OCI-LY7 (cell line): ENCODE measurements around the gene XPO1.

Source experiments
- EZH2phosphoT487 ChIP-seq: fragments of 200-600 bp; sonication (generic); IDR thresholded peaks from 2 replicates; pipeline ENCODE4 v1.6.1; 2018; ENCODE audit warnings: low read depth, borderline replicate concordance, mild to moderate bottlenecking, mixed run types, antibody characterized with exemption, low read length, moderate library complexity, mixed read lengths
- TF ChIP-seq, protein P1 (sequence below): fragments of 200-600 bp; sonication (generic); conservative IDR thresholded peaks from 2 replicates; pipeline ENCODE4 v1.5.1; 2014; ENCODE audit warnings: mild to moderate bottlenecking, antibody characterized with exemption, low read length, moderate library complexity, mixed read lengths

GRCh38 chr2:61585383-61585782 lies 47.2 kb upstream of the XPO1 start:
- no peak for TF ChIP-seq EZH2phosphoT487
- TF ChIP-seq, protein P1, sequence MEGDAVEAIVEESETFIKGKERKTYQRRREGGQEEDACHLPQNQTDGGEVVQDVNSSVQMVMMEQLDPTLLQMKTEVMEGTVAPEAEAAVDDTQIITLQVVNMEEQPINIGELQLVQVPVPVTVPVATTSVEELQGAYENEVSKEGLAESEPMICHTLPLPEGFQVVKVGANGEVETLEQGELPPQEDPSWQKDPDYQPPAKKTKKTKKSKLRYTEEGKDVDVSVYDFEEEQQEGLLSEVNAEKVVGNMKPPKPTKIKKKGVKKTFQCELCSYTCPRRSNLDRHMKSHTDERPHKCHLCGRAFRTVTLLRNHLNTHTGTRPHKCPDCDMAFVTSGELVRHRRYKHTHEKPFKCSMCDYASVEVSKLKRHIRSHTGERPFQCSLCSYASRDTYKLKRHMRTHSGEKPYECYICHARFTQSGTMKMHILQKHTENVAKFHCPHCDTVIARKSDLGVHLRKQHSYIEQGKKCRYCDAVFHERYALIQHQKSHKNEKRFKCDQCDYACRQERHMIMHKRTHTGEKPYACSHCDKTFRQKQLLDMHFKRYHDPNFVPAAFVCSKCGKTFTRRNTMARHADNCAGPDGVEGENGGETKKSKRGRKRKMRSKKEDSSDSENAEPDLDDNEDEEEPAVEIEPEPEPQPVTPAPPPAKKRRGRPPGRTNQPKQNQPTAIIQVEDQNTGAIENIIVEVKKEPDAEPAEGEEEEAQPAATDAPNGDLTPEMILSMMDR, result no peak
